Kidney (tissue), 14 donors: ENCODE data around the gene HNRNPLL. TPM values are rescaled to one million over a fixed set of nuclear protein-coding genes. Genes with fewer than 3 reads are reported as not detected.

ENCODE experiments used
- DNase-seq, 5 donors: peaks; one replicate each; pipeline ENCODE4 v3.0.0-alpha.2; 2013 to 2020
- FAIRE-seq: peaks from 2 replicates; lab custom pipeline; 2012; peaks lifted over from hg19 to GRCh38; lab: Jason Lieb, UNC
- H3K27ac ChIP-seq, 2 donors: one replicate each; pipeline ENCODE4 v1.7.0; 2013; ENCODE audit warnings: low read depth in 2 of 2, low read length in 2 of 2, inconsistent platforms in 1 of 2
- H3K27me3 ChIP-seq: one replicate; pipeline ENCODE4 v1.7.1; 2013; ENCODE audit warnings: low read length, inconsistent platforms; ENCODE audit not compliant: control insufficient read depth, insufficient read depth
- H3K36me3 ChIP-seq, 3 donors: one replicate each; pipeline versions ENCODE4 v1.7.0 to v1.7.1; 2013; ENCODE audit warnings: low read length in 3 of 3, control low read depth in 1 of 3, inconsistent platforms in 1 of 3; ENCODE audit not compliant: insufficient read depth in 3 of 3, control insufficient read depth in 2 of 3
- H3K4me1 ChIP-seq, 3 donors: one replicate each; pipeline versions ENCODE4 v1.7.0 to v1.7.1; 2013; ENCODE audit warnings: low read length in 3 of 3, inconsistent platforms in 1 of 3, low read depth in 1 of 3; ENCODE audit not compliant: control insufficient read depth in 2 of 3, insufficient read depth in 2 of 3
- H3K4me3 ChIP-seq, 3 donors: one replicate each; pipeline versions ENCODE4 v1.7.0 to v1.8.1; 2013; ENCODE audit warnings: low read length in 3 of 3, control low read depth in 1 of 3, inconsistent platforms in 1 of 3
- H3K9ac ChIP-seq, 3 donors: one replicate each; pipeline versions ENCODE4 v1.7.0 to v1.7.1; 2013; ENCODE audit warnings: low read length in 3 of 3, control low read depth in 1 of 3, inconsistent platforms in 1 of 3
- H3K9me3 ChIP-seq, 3 donors: one replicate each; pipeline versions ENCODE4 v1.7.0 to v1.7.1; 2013; ENCODE audit warnings: low read length in 3 of 3, control low read depth in 1 of 3, inconsistent platforms in 1 of 3; ENCODE audit not compliant: control insufficient read depth in 2 of 3, insufficient read depth in 1 of 3
- CTCF ChIP-seq: IDR thresholded peaks from 3 replicates; pipeline ENCODE4 v1.5.1; 2012; ENCODE audit warnings: mild to moderate bottlenecking, moderate library complexity, borderline replicate concordance; ENCODE audit not compliant: insufficient read depth; ENCODE audit errors: extremely low read depth
- intact Hi-C: fragments of 100-400 bp; cut with DNase I; formaldehyde crosslinking; loops from one replicate; pipeline ENCODE4 v1.11.1; 2022
- polyA plus RNA-seq: library from polyadenylated mRNA; stranded (reverse); fragments of 350-450 nt; fragmentation: Illumina TruSeq; extraction: RNeasy Lipid Tissue Mini Kit (QIAGEN cat#74804); gene quantifications from one replicate; pipeline ENCODE4 v1.2.3, GENCODE V29; 2014; ENCODE audit warnings: low read depth, low replicate concordance; ENCODE audit not compliant: insufficient read depth
- total RNA-seq: library from RNA; stranded (reverse); fragmentation: NEBNext Ultra II Directional; extraction: Animal tissue kit (Norgen Biotek cat#: 25700); gene quantifications from one replicate; pipeline ENCODE4 v1.2.1, GENCODE V29; 2021
- donor health status: control.
- donor health status: control.
- donor health status: control.
- donor health status: control.
- donor health status: control.
- donor health status: DM: yes; HTN: yes; CAD: no.
- donor health status: Normal renal cell carcinoma (clear cell type).

The HNRNPLL gene
- total and polyA plus RNA-seq, 2 donors from 2014 or later, result 15.5 to 51.0 TPM

- no peak for FAIRE-seq
- no peak for TF ChIP-seq CTCF
Measured at GRCh38 chr2:38632980-38633379, 30.3 kb upstream of the HNRNPLL start.

GRCh38 chr2:38631976-38632375, 29.2 kb upstream of the HNRNPLL start:
- H3K36me3 ChIP-seq, result no peaks in the 10 kb centered on the region

More at GRCh38 chr2:38632980-38633379, 30.3 kb upstream of the HNRNPLL start:
- intact Hi-C loops, result no loop called here
- H3K27ac ChIP-seq, result no peak overlapping the region
- no peak overlapping the region for H3K9ac ChIP-seq
- no peaks in the 10 kb centered on the region for H3K27me3 ChIP-seq
- no peak overlapping the region for H3K4me3 ChIP-seq
- peaks cover 0 to 4% (median 0%) of the 10 kb centered on the region in 3 donors for H3K9me3 ChIP-seq
- H3K36me3 ChIP-seq, result no peaks in the 10 kb centered on the region
- DNase-seq, result no peak
- H3K4me1 ChIP-seq, result no peaks in the 10 kb centered on the region

DNA sequence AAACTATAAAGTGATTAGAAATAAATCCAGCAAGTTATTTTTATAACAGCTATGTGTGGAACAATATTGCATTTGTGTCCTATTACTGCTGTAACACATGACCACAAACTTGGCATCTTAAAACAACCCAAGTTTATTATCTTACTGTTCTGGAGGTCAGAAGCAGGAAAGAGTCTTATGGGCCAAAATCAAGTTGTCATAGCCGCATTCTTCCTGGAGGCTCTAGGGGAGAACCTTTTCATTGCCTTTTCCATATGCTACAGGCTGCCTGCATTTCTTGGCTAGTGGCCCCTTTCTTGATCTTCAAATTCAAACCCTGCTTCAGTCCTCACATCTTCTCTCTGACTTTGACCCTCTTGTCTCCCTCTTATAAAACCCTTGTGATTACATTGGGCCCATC, 27.0 kb upstream of the HNRNPLL start:
- Histone ChIP-seq H3K9ac (no peak overlapping the region), H3K27me3 (no peaks in the 10 kb centered on the region), H3K27ac (no peak overlapping the region), H3K4me1 (no peaks in the 10 kb centered on the region), H3K4me3 (no peak overlapping the region), H3K36me3 (no peaks in the 10 kb centered on the region), H3K9me3 (peaks cover 0 to 4% (median 0%) of the 10 kb centered on the region in 3 donors)
- FAIRE-seq (no peak), DNase-seq (no peak)
- intact Hi-C loops, result no loop called here
- TF ChIP-seq CTCF, result no peak

More at GRCh38 chr2:38631976-38632375, 29.2 kb upstream of the HNRNPLL start:
- intact Hi-C loops, result no loop called here
- no peak for FAIRE-seq
- H3K4me1 ChIP-seq, result no peaks in the 10 kb centered on the region
- no peak overlapping the region for H3K27ac ChIP-seq
- H3K9ac ChIP-seq, result no peak overlapping the region
- H3K4me3 ChIP-seq, result no peak overlapping the region
- DNase-seq, result no peak
- TF ChIP-seq CTCF, result no peak
- H3K27me3 ChIP-seq, result no peaks in the 10 kb centered on the region
- peaks cover 0 to 4% (median 0%) of the 10 kb centered on the region in 3 donors for H3K9me3 ChIP-seq

GRCh38 chr2:38627391-38627790, 24.7 kb upstream of the HNRNPLL start:
- no peaks in the 10 kb centered on the region for H3K36me3 ChIP-seq
- no peaks in the 10 kb centered on the region for H3K4me1 ChIP-seq
- H3K9ac ChIP-seq, result no peak overlapping the region
- FAIRE-seq (no peak), DNase-seq (no peak)
- no peak for TF ChIP-seq CTCF
- intact Hi-C loops, result no loop called here
- H3K27ac ChIP-seq, result no peak overlapping the region
- H3K27me3 ChIP-seq, result no peaks in the 10 kb centered on the region
- H3K4me3 ChIP-seq, result no peak overlapping the region
- peaks cover 0 to 4% (median 0%) of the 10 kb centered on the region in 3 donors for H3K9me3 ChIP-seq
